ENCODE results near the gene LYZL1. TPM values are rescaled to one million over a fixed set of nuclear protein-coding genes. Genes with fewer than 3 reads are reported as not detected.

Gene LYZL1
- total and polyA plus RNA-seq, 2 of the 8 experiments (the other 6 are each of a cell fraction or from before 2014, with no cell fraction given): not detected

DNA sequence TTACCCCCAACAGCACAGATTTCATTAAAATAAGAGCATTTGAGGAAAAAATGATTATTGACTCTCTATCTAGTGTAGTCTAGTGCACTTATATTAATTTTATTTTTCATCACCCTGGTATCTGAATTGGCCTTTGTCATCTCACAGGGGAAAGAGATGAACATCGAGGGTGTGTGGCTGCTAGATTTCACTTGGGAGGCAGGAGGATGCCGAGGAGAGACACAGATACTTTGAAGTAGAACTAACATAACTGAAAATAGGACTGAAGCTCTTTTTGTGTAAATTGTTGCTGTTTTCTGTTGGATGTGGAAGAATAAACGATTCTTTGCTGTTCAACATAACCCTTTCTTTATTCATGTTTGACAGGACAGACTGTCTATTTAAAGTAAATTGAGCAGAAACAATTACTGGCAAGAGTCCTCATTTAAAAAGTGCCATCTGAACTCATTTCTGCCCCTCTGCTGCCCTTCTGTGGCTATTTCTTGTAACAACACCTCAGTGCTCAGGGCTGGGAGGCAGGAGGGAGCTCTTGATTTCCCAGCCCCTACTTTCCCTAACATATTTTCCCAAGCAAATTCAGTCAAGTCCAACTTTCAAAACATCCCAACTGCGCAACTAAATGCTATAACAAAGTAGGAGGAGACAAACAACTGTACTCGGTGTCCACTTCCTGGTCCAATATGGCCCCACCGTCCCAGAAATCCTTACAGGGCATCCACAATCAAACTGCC, 15.6 kb downstream of the LYZL1 start:
- Histone ChIP-seq H3K18ac (ENCODE audit: extremely low read depth, low read length) (no peak overlapping the region), H2BK15ac (ENCODE audit: low read length) (no peak overlapping the region), H3K23me2 (ENCODE audit: low read depth, low read length) (no peaks in the 10 kb centered on the region), H3K9ac (replicated peaks in 1 of 4; ENCODE audit: extremely low read depth in 1 of 4, low read depth in 3 of 4, low read length in 3 of 4) (no peak overlapping the region), H3K4ac (replicated peaks; ENCODE audit: insufficient read length, low read depth, low read length) (no peak overlapping the region), H3K9me3 (ENCODE audit: insufficient read depth in 2 of 2, low read depth in 1 of 2, low read length in 1 of 2) (peaks cover 16 to 21% of the 10 kb centered on the region in 2 experiments), H3K79me2 (ENCODE audit: control insufficient read depth in 1 of 2, insufficient read depth in 2 of 2, low read length in 2 of 2) (no peaks in the 10 kb centered on the region), H3K4me1 (replicated peaks in 1 of 4; ENCODE audit: control insufficient read depth in 3 of 4, insufficient read depth in 4 of 4, low read length in 3 of 4) (peaks cover 0 to 5% (median 1%) of the 10 kb centered on the region in 4 experiments; a peak in 3 of 7 replicates), H2BK12ac (ENCODE audit: low read depth, low read length) (no peak overlapping the region), H2BK20ac (ENCODE audit: low read length) (no peak overlapping the region), H2BK120ac (replicated peaks; ENCODE audit: low read depth, low read length) (no peak overlapping the region), H4K91ac (replicated peaks; ENCODE audit: insufficient read length, low read length) (no peak overlapping the region), H2AFZ (ENCODE audit: low read length) (peak overlapping the region; percentile 71; the same call in 1 of the 2 replicates), H3K56ac (replicated peaks; ENCODE audit: insufficient read length, low read depth, low read length) (no peak overlapping the region), H3K36me3 (ENCODE audit: control insufficient read depth in 2 of 4, insufficient read depth in 4 of 4, low read length in 3 of 4) (no peaks in the 10 kb centered on the region), H4K8ac (ENCODE audit: extremely low read depth, insufficient read depth, low read length) (no peak overlapping the region), H3K4me3 (ENCODE audit: extremely low read depth in 1 of 4, insufficient read depth in 2 of 4, low read depth in 3 of 4, low read length in 4 of 4) (no peak overlapping the region), H4K20me1 (replicated peaks in 1 of 2; ENCODE audit: control insufficient read depth in 1 of 2, insufficient read depth in 2 of 2, low read length in 2 of 2) (no peaks in the 10 kb centered on the region), H3K27ac (ENCODE audit: low read depth, low read length) (no peak overlapping the region), H3K14ac (ENCODE audit: insufficient read length) (no peak overlapping the region), H2BK5ac (ENCODE audit: low read depth, low read length) (no peak overlapping the region), H2AK5ac (ENCODE audit: low read depth, low read length) (no peak overlapping the region), H3K79me1 (ENCODE audit: low read depth, low read length) (no peaks in the 10 kb centered on the region), H3K23ac (ENCODE audit: insufficient read length) (no peak overlapping the region), H3K27me3 (replicated peaks in 1 of 4; ENCODE audit: control insufficient read depth in 3 of 4, extremely low read depth in 1 of 4, insufficient read depth in 3 of 4, low read length in 3 of 4) (no peaks in the 10 kb centered on the region), H4K5ac (ENCODE audit: insufficient read length, low read depth, low read length) (no peak overlapping the region), H3K4me2 (ENCODE audit: insufficient read depth in 1 of 2, low read depth in 2 of 2, low read length in 2 of 2) (no peak overlapping the region)
- 53% methylated on average over 6 of the region's 6 CpGs; no CpG with 5 or more reads in 1 of the 2 experiments for WGBS, 2 experiments (ENCODE audit: extremely low coverage in 1 of 2, insufficient coverage in 1 of 2, insufficient read length in 1 of 2, insufficient replicate concordance in 2 of 2, low coverage in 1 of 2, low lambda C conversion rate in 2 of 2, missing lambda C conversion rate in 1 of 2)
- ChIA-PET CTCF (ENCODE audit: partially characterized antibody) (interaction anchor here (0.6 to 2.4 kb wide), 51 partner anchors 9 to 675 kb away, joined by 3 to 15 read pairs (median 4); no protein-coding TSS in a partner anchor), POLR2A (ENCODE audit: partially characterized antibody) (no interaction called here)
- FAIRE-seq (peak; percentile 86), DNase-seq (ENCODE audit: low read depth in 1 of 2, low spot score in 2 of 2) (peak; percentile 15 to 68)
- TF ChIP-seq, protein P1, sequence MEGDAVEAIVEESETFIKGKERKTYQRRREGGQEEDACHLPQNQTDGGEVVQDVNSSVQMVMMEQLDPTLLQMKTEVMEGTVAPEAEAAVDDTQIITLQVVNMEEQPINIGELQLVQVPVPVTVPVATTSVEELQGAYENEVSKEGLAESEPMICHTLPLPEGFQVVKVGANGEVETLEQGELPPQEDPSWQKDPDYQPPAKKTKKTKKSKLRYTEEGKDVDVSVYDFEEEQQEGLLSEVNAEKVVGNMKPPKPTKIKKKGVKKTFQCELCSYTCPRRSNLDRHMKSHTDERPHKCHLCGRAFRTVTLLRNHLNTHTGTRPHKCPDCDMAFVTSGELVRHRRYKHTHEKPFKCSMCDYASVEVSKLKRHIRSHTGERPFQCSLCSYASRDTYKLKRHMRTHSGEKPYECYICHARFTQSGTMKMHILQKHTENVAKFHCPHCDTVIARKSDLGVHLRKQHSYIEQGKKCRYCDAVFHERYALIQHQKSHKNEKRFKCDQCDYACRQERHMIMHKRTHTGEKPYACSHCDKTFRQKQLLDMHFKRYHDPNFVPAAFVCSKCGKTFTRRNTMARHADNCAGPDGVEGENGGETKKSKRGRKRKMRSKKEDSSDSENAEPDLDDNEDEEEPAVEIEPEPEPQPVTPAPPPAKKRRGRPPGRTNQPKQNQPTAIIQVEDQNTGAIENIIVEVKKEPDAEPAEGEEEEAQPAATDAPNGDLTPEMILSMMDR (IDR thresholded peaks at IDR 0.05; ENCODE audit: control extremely low read depth in 1 of 3, insufficient read depth in 1 of 3, low read depth in 1 of 3, low read length in 3 of 3): peak; percentile 57 to 84 (median 79)
- peak; percentile 94 for TF ChIP-seq RAD21 (IDR thresholded peaks at IDR 0.05 in 1 of 2, conservative IDR thresholded peaks at IDR 0.05 in 1 of 2; ENCODE audit: low read depth in 2 of 2, low read length in 2 of 2)
- no peak for TF ChIP-seq RBBP5 (IDR thresholded peaks at IDR 0.05; ENCODE audit: borderline replicate concordance, low read depth, low read length)

All from H1 (cell line).